ENCODE results near the gene TP53INP2. TPM values are rescaled to one million over a fixed set of nuclear protein-coding genes. Genes with fewer than 3 reads are reported as not detected.

The TP53INP2 gene
- total and polyA plus RNA-seq, 2 donors from 2014 or later = 23.3 to 31.9 TPM

- Histone ChIP-seq H3K27ac (ENCODE audit: low read depth in 2 of 2, low read length in 2 of 2) (no peak overlapping the region), H3K9ac (ENCODE audit: low read length in 3 of 3) (no peak overlapping the region), H3K27me3 (ENCODE audit: control insufficient read depth, insufficient read depth, low read length) (no peaks in the 10 kb centered on the region), H3K4me3 (ENCODE audit: low read length in 3 of 3) (no peak overlapping the region), H3K36me3 (ENCODE audit: control insufficient read depth in 2 of 3, insufficient read depth in 3 of 3, low read length in 3 of 3) (peaks cover 3 to 61% (median 26%) of the 10 kb centered on the region in 3 donors), H3K4me1 (ENCODE audit: control insufficient read depth in 2 of 3, insufficient read depth in 2 of 3, low read depth in 1 of 3, low read length in 3 of 3) (no peaks in the 10 kb centered on the region), H3K9me3 (ENCODE audit: control insufficient read depth in 2 of 3, insufficient read depth in 1 of 3, low read length in 3 of 3) (no peaks in the 10 kb centered on the region)
- intact Hi-C loops (cut with DNase I) = no loop called here
- peak; percentile 70 for FAIRE-seq
- no peak for DNase-seq
- TF ChIP-seq CTCF (IDR thresholded peaks at IDR 0.05; ENCODE audit: borderline replicate concordance, extremely low read depth, insufficient read depth) = no peak
Measured at GRCh38 chr20:34762031-34762555, 57.9 kb downstream of the TP53INP2 start.

Other genes starting within 250 kb of the TP53INP2 start
- 185 TPM for gene DYNLRB1, start 187.9 kb upstream of the TP53INP2 start, total RNA-seq
- 676 TPM for gene DYNLRB1, start 187.9 kb upstream of the TP53INP2 start, polyA plus RNA-seq (ENCODE audit: insufficient read depth, low read depth, low replicate concordance)
- gene MAP1LC3A, start 145.6 kb upstream of the TP53INP2 start, total RNA-seq = 42.5 TPM
- gene MAP1LC3A, start 145.6 kb upstream of the TP53INP2 start, polyA plus RNA-seq (ENCODE audit: insufficient read depth, low read depth, low replicate concordance) = 153 TPM
- 15.9 TPM for gene PIGU, start 27.3 kb upstream of the TP53INP2 start, total RNA-seq
- 42.0 TPM for gene PIGU, start 27.3 kb upstream of the TP53INP2 start, polyA plus RNA-seq (ENCODE audit: insufficient read depth, low read depth, low replicate concordance)
- 28.1 TPM for gene NCOA6, start 121.3 kb downstream of the TP53INP2 start, total RNA-seq
- gene NCOA6, start 121.3 kb downstream of the TP53INP2 start, polyA plus RNA-seq (ENCODE audit: insufficient read depth, low read depth, low replicate concordance) = 30.8 TPM
- 27.0 TPM for gene GGT7, start 168.5 kb downstream of the TP53INP2 start, total RNA-seq
- 24.3 TPM for gene GGT7, start 168.5 kb downstream of the TP53INP2 start, polyA plus RNA-seq (ENCODE audit: insufficient read depth, low read depth, low replicate concordance)
- 53.1 TPM for gene ACSS2, start 172.3 kb downstream of the TP53INP2 start, total RNA-seq
- gene ACSS2, start 172.3 kb downstream of the TP53INP2 start, polyA plus RNA-seq (ENCODE audit: insufficient read depth, low read depth, low replicate concordance) = 98.9 TPM